Gastroesophageal sphincter (tissue), 3 donors: ENCODE measurements around the gene LPP.

ENCODE experiments used
- EP300 ChIP-seq: sonication (generic); formaldehyde crosslinking; IDR thresholded peaks from one replicate; pipeline ENCODE4 v1.6.1; 2017; ENCODE audit warnings: antibody characterized with exemption, mild to moderate bottlenecking
- POLR2A ChIP-seq, 2 donors: fragments of 450-650 bp; IDR thresholded peaks; one replicate each; pipeline ENCODE4 v1.6.1; 2017; ENCODE audit warnings: antibody characterized with exemption in 2 of 2, mild to moderate bottlenecking in 2 of 2, moderate library complexity in 1 of 2
- TF ChIP-seq, protein P1 (sequence below), 4 experiments: fragments of 200-600 bp in 2 of 4; fragments of 450-650 bp in 2 of 4; sonication (generic) in 1 of 4; IDR thresholded peaks; one replicate each; pipeline ENCODE4 v1.5.1; 2017 to 2019; ENCODE audit warnings: antibody characterized with exemption in 4 of 4, mild to moderate bottlenecking in 2 of 4, moderate library complexity in 2 of 4

DNA sequence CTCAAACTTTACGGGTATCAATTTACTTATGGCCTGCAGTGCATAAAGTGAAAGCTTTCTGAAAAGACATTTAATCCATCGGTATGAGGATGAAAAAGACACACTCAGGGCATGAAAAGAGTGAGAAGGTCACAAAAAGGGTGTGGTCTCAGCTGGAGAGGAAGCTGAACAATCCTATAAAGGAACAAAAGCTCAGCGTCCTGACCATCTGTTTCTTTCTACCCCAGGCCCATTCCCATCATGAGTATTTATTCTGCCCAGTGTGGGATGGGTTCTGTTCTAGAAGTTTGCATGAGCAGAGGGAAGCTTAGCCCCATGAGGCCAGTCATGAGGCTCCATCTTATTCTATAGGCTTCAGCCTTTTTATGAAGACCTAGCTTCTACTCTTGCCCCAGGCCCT, 144.6 kb downstream of the LPP start:
- TF ChIP-seq, protein P1, sequence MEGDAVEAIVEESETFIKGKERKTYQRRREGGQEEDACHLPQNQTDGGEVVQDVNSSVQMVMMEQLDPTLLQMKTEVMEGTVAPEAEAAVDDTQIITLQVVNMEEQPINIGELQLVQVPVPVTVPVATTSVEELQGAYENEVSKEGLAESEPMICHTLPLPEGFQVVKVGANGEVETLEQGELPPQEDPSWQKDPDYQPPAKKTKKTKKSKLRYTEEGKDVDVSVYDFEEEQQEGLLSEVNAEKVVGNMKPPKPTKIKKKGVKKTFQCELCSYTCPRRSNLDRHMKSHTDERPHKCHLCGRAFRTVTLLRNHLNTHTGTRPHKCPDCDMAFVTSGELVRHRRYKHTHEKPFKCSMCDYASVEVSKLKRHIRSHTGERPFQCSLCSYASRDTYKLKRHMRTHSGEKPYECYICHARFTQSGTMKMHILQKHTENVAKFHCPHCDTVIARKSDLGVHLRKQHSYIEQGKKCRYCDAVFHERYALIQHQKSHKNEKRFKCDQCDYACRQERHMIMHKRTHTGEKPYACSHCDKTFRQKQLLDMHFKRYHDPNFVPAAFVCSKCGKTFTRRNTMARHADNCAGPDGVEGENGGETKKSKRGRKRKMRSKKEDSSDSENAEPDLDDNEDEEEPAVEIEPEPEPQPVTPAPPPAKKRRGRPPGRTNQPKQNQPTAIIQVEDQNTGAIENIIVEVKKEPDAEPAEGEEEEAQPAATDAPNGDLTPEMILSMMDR (IDR thresholded peaks at IDR 0.05), result no peak
- no peak for TF ChIP-seq POLR2A (IDR thresholded peaks at IDR 0.05)
- TF ChIP-seq EP300, result no peak
